Stimulated activated CD4-positive, alpha-beta T cell treated with anti-CD3 and anti-CD28 coated beads, Interleukin-2, amount 100 ng/mL, for 4 hours (primary cell): Measurements from ENCODE around the gene VPS16.

Experiments used
- DNase-seq: peaks from one replicate; pipeline ENCODE4 v3.0.0-alpha.2; 2020; ENCODE audit warnings: low read depth

VPS16 gene

DNA sequence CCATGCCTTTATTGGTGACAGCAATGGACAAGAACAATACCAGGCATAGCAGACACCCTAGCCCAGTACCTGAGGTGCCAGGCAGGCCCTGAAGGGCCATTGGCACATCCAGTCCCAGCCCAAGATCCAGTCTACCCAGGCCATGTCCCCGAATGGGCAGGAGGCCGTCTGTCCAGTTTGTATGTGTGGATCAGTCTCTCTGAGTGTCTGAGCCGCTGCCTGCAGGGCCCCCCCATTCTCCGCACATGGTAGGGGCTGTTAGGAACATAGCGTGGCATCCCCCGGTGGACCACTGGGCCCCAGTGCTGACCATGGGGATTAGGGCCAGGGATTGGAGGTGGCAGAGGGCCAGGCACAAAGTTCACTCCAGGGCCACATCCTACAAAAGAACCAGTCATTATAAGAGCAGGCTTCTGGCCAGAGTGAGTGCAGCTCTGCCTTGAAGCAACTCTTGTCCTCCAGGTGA, 5.2 kb upstream of the VPS16 start:
- no peak for DNase-seq

- no peak for DNase-seq
These were observed 4.5 kb upstream of the VPS16 start for GRCh38 chr20:2836035-2836434.

- no peak for DNase-seq
These were observed 3.2 kb upstream of the VPS16 start for GRCh38 chr20:2837221-2837960.

GRCh38 chr20:2838170-2838797, 2.3 kb upstream of the VPS16 start:
- DNase-seq, result no peak

GRCh38 chr20:2838847-2839671, 1.5 kb upstream of the VPS16 start:
- DNase-seq, result no peak

DNA sequence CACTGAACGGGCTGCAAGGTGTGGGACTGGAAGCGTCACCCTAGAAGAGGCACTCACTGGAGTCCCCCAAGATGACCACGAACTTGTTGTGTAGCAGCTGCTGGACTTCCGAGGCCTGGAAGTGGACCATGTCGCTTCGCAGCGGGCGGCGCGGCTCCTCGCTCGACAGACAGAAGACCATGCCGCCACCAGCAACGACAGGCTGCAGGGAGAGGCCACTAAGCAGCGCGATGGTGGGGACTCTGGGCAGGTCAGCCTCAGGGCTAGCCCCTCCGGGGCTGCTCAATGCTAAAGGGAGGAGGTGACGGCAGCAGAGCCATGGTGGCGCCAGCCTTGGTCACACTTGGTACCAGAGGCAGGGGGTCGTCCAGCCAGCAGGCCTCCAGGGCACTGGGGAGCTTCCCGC, 810 bp upstream of the VPS16 start:
- DNase-seq, result no peak

GRCh38 chr20:2840967-2841531, 504 bp downstream of the VPS16 start:
- no peak for DNase-seq

DNA sequence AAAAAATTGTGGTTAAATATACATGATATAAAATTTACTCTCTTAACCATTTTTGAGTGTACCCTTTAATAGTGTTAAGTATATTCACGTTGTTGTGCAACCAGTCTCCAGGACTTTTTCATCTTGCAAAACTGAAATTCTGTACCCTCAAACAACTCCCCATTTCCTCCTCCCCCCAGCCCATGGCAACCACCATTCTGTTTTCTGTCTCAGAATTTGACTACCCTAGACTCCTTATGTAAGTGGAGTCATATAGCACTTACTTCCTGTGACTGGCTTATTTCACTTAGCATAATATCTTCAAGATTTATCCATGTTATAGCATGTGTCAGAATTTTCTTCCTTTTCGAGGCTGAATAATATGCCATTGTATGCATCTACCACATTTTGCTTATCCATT, 5.1 kb downstream of the VPS16 start:
- no peak for DNase-seq

DNA sequence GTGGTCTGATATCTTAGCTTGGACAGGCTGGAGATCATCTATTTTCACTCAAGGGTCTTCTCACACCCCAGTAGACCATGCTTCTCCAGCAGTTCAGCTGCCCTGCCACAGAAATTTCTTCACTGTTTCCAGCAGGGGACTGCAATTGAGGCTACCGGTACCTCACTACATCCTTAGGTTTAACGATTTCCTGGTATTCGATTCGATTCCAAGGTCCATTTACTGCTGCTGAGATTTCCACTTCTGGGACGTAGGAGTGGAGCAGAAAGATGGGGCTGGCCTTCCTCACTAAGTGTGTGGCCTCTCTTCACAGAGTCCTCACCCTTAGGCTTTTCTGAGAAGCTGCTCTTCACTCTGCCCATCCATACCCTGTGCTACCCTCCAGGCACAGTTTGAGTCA, 6.2 kb downstream of the VPS16 start:
- DNase-seq, result no peak

- DNase-seq, result no peak
These were observed 7.3 kb downstream of the VPS16 start for GRCh38 chr20:2847802-2848201.

- no peak for DNase-seq
These were observed 9.0 kb downstream of the VPS16 start for GRCh38 chr20:2849529-2849928.

- DNase-seq, result no peak
These were observed 10.5 kb downstream of the VPS16 start for GRCh38 chr20:2851086-2851485.

GRCh38 chr20:2858591-2858990, 18.0 kb downstream of the VPS16 start:
- no peak for DNase-seq

- no peak for DNase-seq
These were observed 19.0 kb downstream of the VPS16 start for GRCh38 chr20:2859330-2860121.

GRCh38 chr20:2864626-2865025, 24.1 kb downstream of the VPS16 start:
- no peak for DNase-seq

- DNase-seq, result no peak
These were observed 24.6 kb downstream of the VPS16 start for GRCh38 chr20:2865101-2865500.

GRCh38 chr20:2865630-2866029, 25.1 kb downstream of the VPS16 start:
- peak; percentile 55 for DNase-seq

- DNase-seq, result no peak
These were observed 25.7 kb downstream of the VPS16 start for GRCh38 chr20:2866236-2866635.

DNA sequence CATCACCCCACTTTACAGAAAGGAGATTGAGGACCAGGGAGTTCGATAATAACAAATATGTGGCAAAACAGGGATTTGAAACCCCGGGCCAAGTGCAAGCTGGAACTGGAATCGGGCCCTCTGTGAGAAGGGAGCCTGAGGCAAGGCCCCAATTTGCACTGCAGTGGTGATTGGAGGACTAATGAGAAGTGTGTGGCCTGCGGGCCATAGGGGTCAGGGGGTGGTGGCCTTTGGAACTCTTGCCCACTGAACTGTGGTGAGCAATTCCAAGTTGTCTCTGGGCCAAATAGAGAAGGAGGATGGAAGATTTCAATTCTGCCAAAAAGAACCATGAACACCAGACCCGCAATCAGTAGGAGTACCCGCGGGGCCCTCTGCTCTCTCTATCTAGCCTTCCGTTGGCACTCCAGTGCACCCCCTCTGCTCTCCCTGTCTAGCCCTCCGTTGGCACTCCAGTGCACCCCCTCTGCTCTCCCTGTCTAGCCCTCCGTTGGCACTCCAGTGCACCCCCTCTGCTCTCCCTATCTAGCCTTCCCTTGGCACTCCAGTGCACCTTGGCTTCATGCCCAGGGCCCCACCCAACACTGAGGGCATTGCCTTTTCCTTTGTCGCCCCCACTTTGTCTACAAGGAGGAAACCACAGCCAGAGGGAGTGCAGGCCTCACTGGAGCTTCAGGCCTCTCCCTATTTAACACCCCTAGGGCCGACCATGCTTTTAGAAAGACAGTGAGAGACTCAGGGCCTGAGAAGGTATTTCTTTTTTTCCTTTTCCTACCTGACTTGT, 26.7 kb downstream of the VPS16 start:
- DNase-seq, result no peak

- no peak for DNase-seq
These were observed 28.8 kb downstream of the VPS16 start for GRCh38 chr20:2869381-2869780.

DNA sequence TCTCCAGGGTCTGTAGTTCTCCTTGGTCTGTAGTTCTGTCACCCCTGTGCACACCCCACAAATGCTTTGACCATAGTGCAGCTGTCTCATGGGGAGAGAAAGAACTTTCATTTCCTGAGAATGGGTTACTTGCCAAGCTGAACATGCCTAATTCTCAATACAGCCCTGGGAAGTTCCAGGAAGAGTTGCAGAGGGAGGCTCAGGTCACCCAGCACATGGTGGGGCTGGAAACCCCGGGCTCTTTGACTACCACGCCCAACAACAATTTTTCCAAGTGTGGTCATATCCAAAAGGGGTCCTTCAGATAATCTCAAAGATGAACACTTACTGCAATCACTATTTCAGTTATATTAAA, 30.5 kb downstream of the VPS16 start:
- no peak for DNase-seq
